ENCODE results near the gene RASGRP1. TPM values are rescaled to one million over a fixed set of nuclear protein-coding genes. Genes with fewer than 3 reads are reported as not detected.

The RASGRP1 gene
- polyA plus RNA-seq, 1 of the 3 experiments (the other 2 are of a cell fraction): 0.03 TPM

Other genes with a start within 250 kb of the RASGRP1 start
- gene FAM98B, start 110.7 kb downstream of the RASGRP1 start, polyA plus RNA-seq (2012; rRNA removed): 5.7 and 7.8 TPM in 2 replicates

All from SK-N-SH (cell line).